ENCODE measurements around the gene C1orf105. TPM values are rescaled to one million over a fixed set of nuclear protein-coding genes. Genes with fewer than 3 reads are reported as not detected.

Gene C1orf105
- total and polyA plus RNA-seq, 2 of the 8 experiments (the other 6 are each of a cell fraction or from before 2014, with no cell fraction given): not detected

DNA sequence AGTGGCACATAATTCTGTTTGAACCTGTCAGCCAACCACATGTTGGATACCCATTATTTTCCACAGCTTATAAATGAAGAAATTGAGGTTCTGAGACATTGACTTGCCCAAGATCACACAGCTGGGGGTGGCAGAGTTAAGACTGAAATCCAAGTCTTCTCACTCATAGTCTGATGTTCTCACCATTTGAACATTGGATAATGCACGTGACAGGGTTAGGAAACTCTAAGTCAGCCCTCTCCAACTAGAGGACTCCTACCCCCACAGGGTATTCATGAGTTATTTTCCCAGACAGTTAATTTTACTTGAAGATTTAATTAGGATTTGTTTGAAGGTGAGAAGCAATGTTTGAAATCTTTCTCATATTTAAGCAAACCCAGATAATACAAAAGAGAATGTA is 38.1 kb upstream of the C1orf105 start (continued):
- TF ChIP-seq EP300 (IDR thresholded peaks at IDR 0.05; ENCODE audit: borderline replicate concordance in 1 of 2, low read depth in 2 of 2, low read length in 2 of 2) (no peak), NRF1 (IDR thresholded peaks at IDR 0.05; ENCODE audit: low read depth, low read length) (no peak)
